Lower leg skin (tissue), 4 donors: ENCODE measurements around the gene CYB5R4. TPM values are rescaled to one million over a fixed set of nuclear protein-coding genes. Genes with fewer than 3 reads are reported as not detected.

ENCODE experiments used
- DNase-seq, 2 donors: peaks; one replicate each; pipeline ENCODE4 v3.0.0-alpha.2; 2019; ENCODE audit warnings: low spot score in 2 of 2
- H3K4me3 ChIP-seq: fragments of 200-600 bp; sonication (generic); 2 replicates; pipeline ENCODE4 v1.5.1; 2017; ENCODE audit warnings: mild to moderate bottlenecking, low read depth; ENCODE audit not compliant: poor library complexity, severe bottlenecking
- POLR2A ChIP-seq, 2 donors: fragments of 450-650 bp; IDR thresholded peaks; one replicate each; pipeline ENCODE4 v1.6.1; 2016 to 2017; ENCODE audit warnings: antibody characterized with exemption in 2 of 2, mild to moderate bottlenecking in 1 of 2, moderate library complexity in 1 of 2
- WGBS, 2 donors: methylation state at CpG; one replicate each; pipeline ENCODE4 v1.1.5; 2018; 5-methylcytosine and 5-hydroxymethylcytosine counted together
- intact Hi-C: fragments of 100-400 bp; cut with DNase I; formaldehyde crosslinking; loops from one replicate; pipeline ENCODE4 v1.15.0; 2023; ENCODE audit warnings: low total_unique reads
- total RNA-seq, 4 donors: library from RNA; depleted of rRNA; stranded (reverse); fragments of >200 nt; gene quantifications; one replicate each; pipeline ENCODE4 v1.1.0, GENCODE V29; 2016
- TF ChIP-seq, protein P1 (sequence below), 3 donors: fragments of 450-650 bp; IDR thresholded peaks; one replicate each; pipeline ENCODE4 v1.5.1; 2016; ENCODE audit warnings: antibody characterized with exemption in 3 of 3, mild to moderate bottlenecking in 3 of 3, moderate library complexity in 2 of 3

Gene CYB5R4
- total RNA-seq, 4 donors from 2014 or later: 4.8 to 14.6 (median 7.2) TPM

DNA sequence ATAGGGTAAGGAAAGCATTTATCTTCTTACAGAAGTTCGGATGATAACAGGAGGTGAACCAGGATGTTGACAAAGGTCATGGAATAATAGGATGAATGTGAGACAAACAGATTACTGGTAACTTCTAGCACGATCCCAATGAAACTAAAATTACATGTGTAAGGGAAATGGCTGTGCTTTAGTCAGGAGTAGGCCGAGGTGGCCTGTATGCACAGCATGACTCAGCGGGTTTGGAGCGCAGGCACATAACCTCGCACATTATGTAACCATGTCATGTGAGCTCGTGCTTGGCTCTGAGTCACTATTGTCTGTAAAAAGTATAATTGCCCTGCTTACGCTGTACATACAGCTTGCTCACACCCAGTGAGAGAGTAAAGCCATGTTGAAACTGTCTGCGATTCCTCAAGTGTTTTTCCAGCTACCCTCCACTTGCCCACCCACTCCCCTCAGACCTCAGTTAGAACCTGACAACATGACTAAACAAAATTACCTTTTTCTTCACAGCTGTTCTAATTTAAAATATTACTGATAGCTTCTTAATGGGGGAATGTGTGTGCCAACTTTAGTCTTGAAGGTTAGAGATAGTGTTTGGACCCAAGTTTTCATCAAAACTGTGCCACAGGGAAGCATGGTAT lies 8.2 kb downstream of the CYB5R4 start:
- WGBS, 2 donors: 75 to 84% methylated on average over 9 of the region's 9 CpGs
- TF ChIP-seq, protein P1, sequence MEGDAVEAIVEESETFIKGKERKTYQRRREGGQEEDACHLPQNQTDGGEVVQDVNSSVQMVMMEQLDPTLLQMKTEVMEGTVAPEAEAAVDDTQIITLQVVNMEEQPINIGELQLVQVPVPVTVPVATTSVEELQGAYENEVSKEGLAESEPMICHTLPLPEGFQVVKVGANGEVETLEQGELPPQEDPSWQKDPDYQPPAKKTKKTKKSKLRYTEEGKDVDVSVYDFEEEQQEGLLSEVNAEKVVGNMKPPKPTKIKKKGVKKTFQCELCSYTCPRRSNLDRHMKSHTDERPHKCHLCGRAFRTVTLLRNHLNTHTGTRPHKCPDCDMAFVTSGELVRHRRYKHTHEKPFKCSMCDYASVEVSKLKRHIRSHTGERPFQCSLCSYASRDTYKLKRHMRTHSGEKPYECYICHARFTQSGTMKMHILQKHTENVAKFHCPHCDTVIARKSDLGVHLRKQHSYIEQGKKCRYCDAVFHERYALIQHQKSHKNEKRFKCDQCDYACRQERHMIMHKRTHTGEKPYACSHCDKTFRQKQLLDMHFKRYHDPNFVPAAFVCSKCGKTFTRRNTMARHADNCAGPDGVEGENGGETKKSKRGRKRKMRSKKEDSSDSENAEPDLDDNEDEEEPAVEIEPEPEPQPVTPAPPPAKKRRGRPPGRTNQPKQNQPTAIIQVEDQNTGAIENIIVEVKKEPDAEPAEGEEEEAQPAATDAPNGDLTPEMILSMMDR (IDR thresholded peaks at IDR 0.05): no peak
- no peak for TF ChIP-seq POLR2A (IDR thresholded peaks at IDR 0.05)
- intact Hi-C loops: no loop called here
- H3K4me3 ChIP-seq: no peak overlapping the region
- peak in 1 of 2 donors; percentile 44 for DNase-seq

DNA sequence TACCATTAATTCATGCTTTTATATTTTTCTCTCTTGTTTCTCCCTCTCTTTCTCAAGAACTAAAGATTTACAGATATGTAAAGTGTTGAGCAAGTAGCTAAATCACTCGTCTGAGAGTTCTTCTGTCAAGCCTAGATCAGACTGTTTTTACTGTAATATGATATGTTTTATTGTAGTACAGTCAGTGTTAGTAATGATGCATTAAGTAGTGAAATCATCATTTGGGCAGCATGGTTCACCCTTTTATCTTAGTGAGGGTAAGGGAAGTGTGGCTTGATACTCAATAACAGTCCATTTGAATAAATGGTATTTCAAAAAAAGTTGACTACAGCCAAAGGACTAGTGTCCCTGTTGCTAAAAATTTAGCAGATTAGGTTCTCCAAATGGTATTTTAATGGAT lies 9.2 kb downstream of the CYB5R4 start:
- no peak for DNase-seq
- 44 to 48% methylated on average over 1 of the region's 1 CpG for WGBS, 2 donors
- TF ChIP-seq, protein P1 (IDR thresholded peaks at IDR 0.05): no peak
- no peak for TF ChIP-seq POLR2A (IDR thresholded peaks at IDR 0.05)
- intact Hi-C loops: no loop called here
- no peak overlapping the region for H3K4me3 ChIP-seq

DNA sequence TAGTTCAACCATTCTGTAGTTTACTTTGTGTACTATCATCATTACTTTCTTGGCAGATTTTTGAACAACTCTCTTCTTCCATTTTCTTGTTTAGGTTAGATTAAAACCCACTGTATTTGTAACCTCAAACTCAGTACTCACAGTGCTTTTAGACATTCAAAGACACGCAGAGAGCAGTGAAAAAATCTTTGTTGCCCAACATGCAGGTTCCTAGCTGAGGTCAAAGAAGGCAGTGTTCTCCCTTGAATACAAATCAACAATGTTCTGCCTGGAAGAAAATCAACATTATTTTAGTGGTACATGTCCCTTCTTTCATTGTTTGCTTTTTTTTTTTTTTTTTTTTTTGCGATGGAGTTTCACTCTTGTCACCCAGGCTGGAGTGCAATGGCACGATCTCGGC lies 11.2 kb downstream of the CYB5R4 start:
- intact Hi-C loops: no loop called here

DNA sequence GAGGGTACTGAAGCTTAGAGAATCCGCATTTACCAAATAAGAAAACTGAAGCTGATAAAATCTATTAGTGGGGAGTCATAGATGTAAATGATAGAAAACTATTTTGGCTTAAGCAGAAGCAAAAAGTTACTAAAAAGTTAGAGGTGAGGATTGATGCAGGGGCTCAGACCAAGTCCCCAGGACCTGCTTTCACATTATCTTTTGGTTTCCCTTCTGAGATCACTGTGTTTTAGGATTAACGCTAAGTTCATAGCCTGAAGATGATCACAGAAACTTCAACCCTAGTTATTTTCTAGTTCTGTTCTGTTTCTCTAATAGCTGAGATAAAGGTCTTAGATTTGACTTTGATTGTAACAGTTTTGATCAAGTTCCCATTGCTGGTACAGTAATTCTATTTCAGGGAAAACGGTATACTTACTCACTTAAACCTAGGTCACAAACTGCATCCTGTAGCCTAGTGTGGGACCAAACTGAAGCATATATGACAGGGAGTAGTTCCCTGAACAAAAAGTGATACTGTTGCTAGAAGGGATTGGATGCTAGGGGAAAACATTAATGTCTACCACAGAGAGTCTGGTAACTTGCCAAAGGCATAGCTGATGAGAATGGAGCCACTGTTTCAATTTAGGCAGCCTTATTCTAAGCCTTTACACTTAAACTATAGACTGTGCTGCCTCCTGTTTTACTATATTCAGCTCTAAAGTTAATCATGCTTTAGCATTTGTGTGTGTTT lies 13.1 kb downstream of the CYB5R4 start:
- no peak overlapping the region for H3K4me3 ChIP-seq
- WGBS, 2 donors: 86 to 87% methylated on average over 3 of the region's 3 CpGs
- no peak for TF ChIP-seq POLR2A (IDR thresholded peaks at IDR 0.05)
- TF ChIP-seq, protein P1 (IDR thresholded peaks at IDR 0.05): no peak
- intact Hi-C loops: no loop called here
- DNase-seq: no peak

More for the DNA sequence above, 11.2 kb downstream of the CYB5R4 start:
- TF ChIP-seq, protein P1 (IDR thresholded peaks at IDR 0.05): no peak
- no peak for TF ChIP-seq POLR2A (IDR thresholded peaks at IDR 0.05)
- no peak for DNase-seq
- no peak overlapping the region for H3K4me3 ChIP-seq
- WGBS, 2 donors: 91 to 93% methylated on average over 4 of the region's 4 CpGs

DNA sequence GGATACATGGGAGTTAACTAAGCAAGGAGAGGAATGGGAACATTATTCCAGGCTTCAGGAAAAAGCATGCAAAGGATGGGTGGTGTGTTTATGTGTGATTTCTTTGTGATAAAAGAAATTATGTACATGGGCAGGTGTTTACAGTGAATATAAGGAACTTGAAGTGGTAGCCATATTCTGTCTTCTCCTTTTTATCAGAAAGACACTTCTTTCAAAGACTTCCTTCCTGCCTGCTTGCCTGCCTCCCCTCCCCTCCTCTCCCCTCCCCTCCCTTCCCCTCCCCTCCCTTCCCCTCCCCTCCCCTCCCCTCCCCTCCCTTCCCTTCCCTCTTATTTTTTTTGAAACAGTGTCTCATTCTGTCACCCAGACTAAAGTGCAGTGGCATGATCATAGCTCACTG lies 14.4 kb downstream of the CYB5R4 start:
- no peak overlapping the region for H3K4me3 ChIP-seq
- TF ChIP-seq, protein P1 (IDR thresholded peaks at IDR 0.05): no peak
- no peak for TF ChIP-seq POLR2A (IDR thresholded peaks at IDR 0.05)
- intact Hi-C loops: no loop called here
- DNase-seq: no peak
